Activated CD4-positive, CD25-positive, alpha-beta regulatory T cell (primary cell): Measurements from ENCODE around the gene TKFC.
"Not testable (repeated sequence)": the region's sequence is repeated elsewhere in the genome, so short reads cannot be mapped to it uniquely, and the experiment has no call there.

Experiments used
- DNase-seq, 4 experiments: peaks; one replicate each; lab custom pipeline; 2025; lab: John Stamatoyannopoulos, UW

Gene TKFC

GRCh38 chr11:61368646-61369045 lies 35.6 kb downstream of the TKFC start:
- DNase-seq: no peak

GRCh38 chr11:61369372-61370348 lies 36.6 kb downstream of the TKFC start:
- no peak for DNase-seq

GRCh38 chr11:61370349-61371005 lies 37.4 kb downstream of the TKFC start:
- no peak for DNase-seq

- DNase-seq: no peak
Measured at GRCh38 chr11:61372659-61373420, 39.8 kb downstream of the TKFC start.

- DNase-seq: no peak
Measured at GRCh38 chr11:61375761-61376108, 42.7 kb downstream of the TKFC start.

- no peak for DNase-seq
Measured at GRCh38 chr11:61377461-61378160, 44.6 kb downstream of the TKFC start.

GRCh38 chr11:61378713-61379313 lies 45.8 kb downstream of the TKFC start:
- no peak for DNase-seq

GRCh38 chr11:61380884-61381283 lies 47.9 kb downstream of the TKFC start:
- no peak for DNase-seq

- not testable (repeated sequence) for DNase-seq
Measured at GRCh38 chr11:61383859-61384258, 50.8 kb downstream of the TKFC start.

- DNase-seq: no peak
Measured at GRCh38 chr11:61384271-61385242, 51.5 kb downstream of the TKFC start.

GRCh38 chr11:61390161-61390560 lies 57.1 kb downstream of the TKFC start:
- DNase-seq: no peak

GRCh38 chr11:61392981-61393595 lies 60.1 kb downstream of the TKFC start:
- no peak for DNase-seq
